GM13976 (cell line): ENCODE measurements around the gene PRSS16.
"Not testable (repeated sequence)": the region's sequence is repeated elsewhere in the genome, so short reads cannot be mapped to it uniquely, and the experiment has no call there.

Experiments used
- DNase-seq: peaks from one replicate; pipeline ENCODE4 v3.0.0; 2012; ENCODE audit warnings: low spot score
- in situ Hi-C: fragments of 300-500 bp; cut with MboI; formaldehyde crosslinking; loops from one replicate; pipeline ENCODE4 v1.12.0; 2022; ENCODE audit warnings: low sequenced_read_pairs, mixed read lengths, inconsistent platforms; ENCODE audit not compliant: unreplicated experiment
- TF ChIP-seq, protein P1 (sequence below): IDR thresholded peaks from 2 replicates; pipeline ENCODE4 v1.5.1; 2012; ENCODE audit warnings: borderline replicate concordance, mild to moderate bottlenecking; ENCODE audit not compliant: insufficient read depth; ENCODE audit errors: extremely low read depth, missing control alignments, control extremely low read depth

PRSS16 gene

GRCh38 chr6:27213544-27214125 lies 33.9 kb upstream of the PRSS16 start:
- in situ Hi-C loops: no loop called here
- no peak for DNase-seq
- TF ChIP-seq, protein P1, sequence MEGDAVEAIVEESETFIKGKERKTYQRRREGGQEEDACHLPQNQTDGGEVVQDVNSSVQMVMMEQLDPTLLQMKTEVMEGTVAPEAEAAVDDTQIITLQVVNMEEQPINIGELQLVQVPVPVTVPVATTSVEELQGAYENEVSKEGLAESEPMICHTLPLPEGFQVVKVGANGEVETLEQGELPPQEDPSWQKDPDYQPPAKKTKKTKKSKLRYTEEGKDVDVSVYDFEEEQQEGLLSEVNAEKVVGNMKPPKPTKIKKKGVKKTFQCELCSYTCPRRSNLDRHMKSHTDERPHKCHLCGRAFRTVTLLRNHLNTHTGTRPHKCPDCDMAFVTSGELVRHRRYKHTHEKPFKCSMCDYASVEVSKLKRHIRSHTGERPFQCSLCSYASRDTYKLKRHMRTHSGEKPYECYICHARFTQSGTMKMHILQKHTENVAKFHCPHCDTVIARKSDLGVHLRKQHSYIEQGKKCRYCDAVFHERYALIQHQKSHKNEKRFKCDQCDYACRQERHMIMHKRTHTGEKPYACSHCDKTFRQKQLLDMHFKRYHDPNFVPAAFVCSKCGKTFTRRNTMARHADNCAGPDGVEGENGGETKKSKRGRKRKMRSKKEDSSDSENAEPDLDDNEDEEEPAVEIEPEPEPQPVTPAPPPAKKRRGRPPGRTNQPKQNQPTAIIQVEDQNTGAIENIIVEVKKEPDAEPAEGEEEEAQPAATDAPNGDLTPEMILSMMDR: no peak

DNA sequence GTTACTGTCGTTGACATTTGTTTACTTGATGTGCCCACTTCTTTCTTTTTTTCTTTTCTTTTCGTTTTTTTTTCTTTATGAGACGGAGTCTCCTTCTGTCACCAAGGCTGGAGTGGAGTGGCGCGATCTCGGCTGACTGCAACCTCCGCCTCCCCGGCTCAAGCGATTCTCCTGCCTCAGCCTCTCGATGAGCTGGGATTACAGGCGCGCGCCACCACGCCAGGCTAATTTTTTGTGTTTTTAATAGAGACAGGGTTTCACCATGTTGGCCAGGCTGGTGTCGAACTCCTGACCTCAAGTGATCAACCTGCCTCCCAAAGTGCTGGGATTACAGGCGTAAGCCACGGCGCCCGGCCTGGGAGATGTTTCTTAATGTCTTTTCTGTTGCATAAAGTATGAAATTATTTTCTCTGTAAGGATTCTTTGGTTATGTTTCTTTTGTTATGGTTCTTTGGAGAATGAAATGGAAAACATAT lies 33.3 kb upstream of the PRSS16 start:
- in situ Hi-C loops: no loop called here
- TF ChIP-seq, protein P1: no peak
- DNase-seq: no peak

DNA sequence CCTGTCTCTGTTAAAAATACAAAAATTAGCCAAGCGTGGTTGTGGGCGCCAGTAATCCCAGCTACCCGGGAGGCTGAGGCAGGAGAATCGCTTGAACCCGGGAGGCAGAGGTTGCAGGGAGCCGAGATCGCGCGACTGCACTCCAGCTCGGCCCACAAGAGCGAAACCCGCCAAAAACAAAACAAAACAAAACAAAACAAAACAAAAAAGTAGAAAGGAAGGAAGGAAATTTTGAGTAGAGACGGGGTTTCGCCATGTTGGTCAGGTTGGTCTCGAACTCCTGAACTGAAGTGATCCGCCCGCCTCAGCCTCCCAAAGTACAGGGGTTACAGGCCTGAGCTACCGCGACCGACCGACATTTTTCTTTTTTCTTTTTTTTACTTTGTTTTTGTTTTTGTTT lies 30.6 kb upstream of the PRSS16 start:
- DNase-seq: no peak
- TF ChIP-seq, protein P1: no peak
- in situ Hi-C loops: no loop called here

GRCh38 chr6:27222971-27223370 lies 24.5 kb upstream of the PRSS16 start:
- DNase-seq, in situ Hi-C loops: not testable (repeated sequence)

- TF ChIP-seq, protein P1: no peak
- in situ Hi-C loops: no loop called here
Observed at GRCh38 chr6:27224729-27225128, 22.8 kb upstream of the PRSS16 start.

DNA sequence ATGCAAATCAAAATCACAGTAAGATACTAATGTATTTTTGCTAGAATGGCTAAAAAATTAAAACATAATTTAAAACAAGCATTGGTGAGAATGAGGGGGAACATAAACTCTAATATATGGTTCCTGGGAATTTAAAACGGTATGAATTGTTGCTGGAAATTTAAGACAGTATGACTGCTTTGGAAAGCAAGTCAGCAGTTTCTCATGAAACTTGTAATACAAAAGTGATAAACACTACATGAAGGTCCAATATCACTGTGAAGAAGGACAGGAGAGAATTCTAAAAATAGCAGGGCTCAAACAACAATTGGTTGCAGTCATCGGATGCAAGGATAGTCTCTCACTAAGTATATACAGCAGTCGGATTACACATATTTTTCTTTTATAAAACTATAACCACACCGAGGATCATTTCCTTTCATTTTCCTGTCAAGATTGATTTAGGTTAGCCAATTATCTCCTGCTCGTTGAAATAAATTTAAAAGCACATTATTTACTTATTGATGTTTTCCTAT lies 18.5 kb upstream of the PRSS16 start:
- DNase-seq: no peak
- TF ChIP-seq, protein P1: no peak
- in situ Hi-C loops: no loop called here

More at GRCh38 chr6:27224729-27225128, 22.8 kb upstream of the PRSS16 start:
- DNase-seq: peak; percentile 53

DNA sequence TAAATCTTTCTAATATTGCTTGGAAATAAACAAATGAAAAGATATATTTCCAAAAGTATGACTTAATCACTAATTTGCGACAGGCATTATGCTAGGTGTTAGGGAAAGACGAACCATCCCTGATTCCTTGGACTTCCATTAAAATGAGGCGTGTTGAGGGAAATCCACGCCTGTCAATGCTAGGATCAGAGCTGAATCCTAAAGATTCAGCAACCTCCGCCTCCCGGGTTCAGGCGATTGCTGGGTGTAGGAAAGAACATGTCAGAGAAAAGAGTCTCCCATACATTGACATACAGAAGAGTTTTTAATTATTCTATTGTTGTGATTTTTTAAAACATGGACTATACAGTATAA lies 16.8 kb upstream of the PRSS16 start:
- in situ Hi-C loops: no loop called here
- no peak for DNase-seq

More for the DNA sequence above, 16.8 kb upstream of the PRSS16 start:
- TF ChIP-seq, protein P1: no peak
